ENCODE measurements around the gene STAU1.

GRCh38 chr20:49229381-49229780 lies 41.2 kb upstream of the STAU1 start:
- TF ChIP-seq CTCF (IDR thresholded peaks at IDR 0.05) (no peak), POLR2A (IDR thresholded peaks at IDR 0.05) (no peak)
